Measurements from ENCODE around the gene MSI2.

DNA sequence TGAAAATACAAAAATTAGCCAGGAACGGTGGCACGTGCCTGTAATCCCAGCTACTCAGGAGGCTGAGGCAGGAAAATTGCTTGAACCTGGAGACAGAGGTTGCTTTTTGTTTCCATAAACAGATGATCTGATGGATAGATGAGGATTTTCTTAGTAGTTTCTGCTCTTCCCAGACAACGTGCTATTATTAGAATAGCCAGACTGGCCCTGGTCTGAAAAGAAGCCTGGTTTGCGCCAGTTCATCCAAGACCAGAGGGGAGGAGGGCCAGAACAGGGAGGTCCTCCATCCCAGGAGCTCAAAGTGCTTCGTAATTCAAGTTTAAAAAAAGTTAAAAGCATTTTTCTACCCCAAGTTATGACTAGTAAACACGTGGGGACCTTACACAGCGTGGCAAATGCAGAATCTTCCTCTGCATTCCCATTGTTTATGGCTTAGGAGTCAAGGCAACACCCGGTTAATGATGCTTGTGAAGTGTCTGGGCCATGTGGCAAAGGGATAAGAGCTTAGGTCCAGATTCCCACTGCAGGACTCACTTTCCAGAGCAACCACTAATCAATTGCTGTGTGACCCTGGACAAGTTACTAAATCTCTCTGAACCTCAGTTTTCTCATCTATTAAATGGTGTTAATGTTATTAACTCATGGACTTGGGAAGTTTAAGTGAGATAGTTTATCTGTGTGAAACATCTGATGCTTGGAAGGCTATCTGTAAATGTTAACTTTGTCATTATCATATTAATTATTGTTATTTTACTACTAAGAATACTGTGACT is 283.4 kb downstream of the MSI2 start:
- TF ChIP-seq EGR1 (IDR thresholded peaks at IDR 0.05) (no peak), RAD21 (IDR thresholded peaks at IDR 0.05; ENCODE audit: low read depth) (no peak), YY1 (IDR thresholded peaks at IDR 0.05; ENCODE audit: low read depth) (no peak), TCF12 (IDR thresholded peaks at IDR 0.05; ENCODE audit: low read depth) (no peak), ZBTB7A (IDR thresholded peaks at IDR 0.05; ENCODE audit: low read depth) (no peak), TAF1 (IDR thresholded peaks at IDR 0.05; ENCODE audit: low read depth) (no peak), CEBPB (IDR thresholded peaks at IDR 0.05) (no peak)
- TF ChIP-seq, protein P1, sequence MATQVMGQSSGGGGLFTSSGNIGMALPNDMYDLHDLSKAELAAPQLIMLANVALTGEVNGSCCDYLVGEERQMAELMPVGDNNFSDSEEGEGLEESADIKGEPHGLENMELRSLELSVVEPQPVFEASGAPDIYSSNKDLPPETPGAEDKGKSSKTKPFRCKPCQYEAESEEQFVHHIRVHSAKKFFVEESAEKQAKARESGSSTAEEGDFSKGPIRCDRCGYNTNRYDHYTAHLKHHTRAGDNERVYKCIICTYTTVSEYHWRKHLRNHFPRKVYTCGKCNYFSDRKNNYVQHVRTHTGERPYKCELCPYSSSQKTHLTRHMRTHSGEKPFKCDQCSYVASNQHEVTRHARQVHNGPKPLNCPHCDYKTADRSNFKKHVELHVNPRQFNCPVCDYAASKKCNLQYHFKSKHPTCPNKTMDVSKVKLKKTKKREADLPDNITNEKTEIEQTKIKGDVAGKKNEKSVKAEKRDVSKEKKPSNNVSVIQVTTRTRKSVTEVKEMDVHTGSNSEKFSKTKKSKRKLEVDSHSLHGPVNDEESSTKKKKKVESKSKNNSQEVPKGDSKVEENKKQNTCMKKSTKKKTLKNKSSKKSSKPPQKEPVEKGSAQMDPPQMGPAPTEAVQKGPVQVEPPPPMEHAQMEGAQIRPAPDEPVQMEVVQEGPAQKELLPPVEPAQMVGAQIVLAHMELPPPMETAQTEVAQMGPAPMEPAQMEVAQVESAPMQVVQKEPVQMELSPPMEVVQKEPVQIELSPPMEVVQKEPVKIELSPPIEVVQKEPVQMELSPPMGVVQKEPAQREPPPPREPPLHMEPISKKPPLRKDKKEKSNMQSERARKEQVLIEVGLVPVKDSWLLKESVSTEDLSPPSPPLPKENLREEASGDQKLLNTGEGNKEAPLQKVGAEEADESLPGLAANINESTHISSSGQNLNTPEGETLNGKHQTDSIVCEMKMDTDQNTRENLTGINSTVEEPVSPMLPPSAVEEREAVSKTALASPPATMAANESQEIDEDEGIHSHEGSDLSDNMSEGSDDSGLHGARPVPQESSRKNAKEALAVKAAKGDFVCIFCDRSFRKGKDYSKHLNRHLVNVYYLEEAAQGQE (IDR thresholded peaks at IDR 0.05; ENCODE audit: low read depth): no peak

Data from Ishikawa (cell line).